NCI-H1092 (cell line): ENCODE results near the gene KCNK17.

ENCODE experiments used
- DNase-seq: peaks from one replicate; lab custom pipeline; 2025; lab: John Stamatoyannopoulos, UW

The KCNK17 gene

GRCh38 chr6:39314273-39314795 is at the start of gene KCNK17:
Gene KCNK17, minus strand, starts transcription at chr6:39314419. Its CDS starts 99 bp downstream, at chr6:39314320.
- DNase-seq: no peak

GRCh38 chr6:39363280-39363679 is 49.1 kb upstream of the KCNK17 start:
- no peak for DNase-seq

- DNase-seq: no peak
Measured at GRCh38 chr6:39362487-39362865, 48.3 kb upstream of the KCNK17 start.

- peak; percentile 70 for DNase-seq
Measured at GRCh38 chr6:39361657-39362486, 47.7 kb upstream of the KCNK17 start.

GRCh38 chr6:39360378-39360777 is 46.2 kb upstream of the KCNK17 start:
- no peak for DNase-seq

GRCh38 chr6:39357998-39358686 is 43.9 kb upstream of the KCNK17 start:
- DNase-seq: peak; percentile 76

GRCh38 chr6:39353698-39354315 is 39.6 kb upstream of the KCNK17 start:
- no peak for DNase-seq

- no peak for DNase-seq
Measured at GRCh38 chr6:39350723-39351505, 36.7 kb upstream of the KCNK17 start.

GRCh38 chr6:39348740-39349139 is 34.5 kb upstream of the KCNK17 start:
- DNase-seq: no peak

GRCh38 chr6:39347906-39348585 is 33.8 kb upstream of the KCNK17 start:
- DNase-seq: peak; percentile 20

GRCh38 chr6:39347206-39347605 is 33.0 kb upstream of the KCNK17 start:
- no peak for DNase-seq

GRCh38 chr6:39344821-39345280 is 30.6 kb upstream of the KCNK17 start:
- DNase-seq: no peak

- no peak for DNase-seq
Measured at GRCh38 chr6:39343396-39343870, 29.2 kb upstream of the KCNK17 start.

GRCh38 chr6:39342692-39343395 is 28.6 kb upstream of the KCNK17 start:
- no peak for DNase-seq

- no peak for DNase-seq
Measured at GRCh38 chr6:39341937-39342336, 27.7 kb upstream of the KCNK17 start.

- DNase-seq: no peak
Measured at GRCh38 chr6:39341352-39341751, 27.1 kb upstream of the KCNK17 start.

GRCh38 chr6:39339868-39340550 is 25.8 kb upstream of the KCNK17 start:
- DNase-seq: peak; percentile 97

GRCh38 chr6:39339096-39339867 is 25.1 kb upstream of the KCNK17 start:
- DNase-seq: no peak

- no peak for DNase-seq
Measured at GRCh38 chr6:39338397-39338796, 24.2 kb upstream of the KCNK17 start.
